ENCODE measurements around the gene BACH1. TPM values are rescaled to one million over a fixed set of nuclear protein-coding genes. Genes with fewer than 3 reads are reported as not detected.

Gene BACH1
- total RNA-seq, 1 donor from 2014 or later = 152 TPM

- no peaks in the 10 kb centered on the region for H3K4me1 Mint-ChIP-seq
- H3K4me3 Mint-ChIP-seq = no peak overlapping the region
- ChIA-PET CTCF (interaction anchor here (1.1 kb wide), 1 partner anchor 11 kb away, joined by 3 read pairs; no protein-coding TSS in a partner anchor), POLR2A (no interaction called here)
- peaks cover 2% of the 10 kb centered on the region for H3K36me3 Mint-ChIP-seq (ENCODE audit: low read depth)
- TF ChIP-seq, protein P1, sequence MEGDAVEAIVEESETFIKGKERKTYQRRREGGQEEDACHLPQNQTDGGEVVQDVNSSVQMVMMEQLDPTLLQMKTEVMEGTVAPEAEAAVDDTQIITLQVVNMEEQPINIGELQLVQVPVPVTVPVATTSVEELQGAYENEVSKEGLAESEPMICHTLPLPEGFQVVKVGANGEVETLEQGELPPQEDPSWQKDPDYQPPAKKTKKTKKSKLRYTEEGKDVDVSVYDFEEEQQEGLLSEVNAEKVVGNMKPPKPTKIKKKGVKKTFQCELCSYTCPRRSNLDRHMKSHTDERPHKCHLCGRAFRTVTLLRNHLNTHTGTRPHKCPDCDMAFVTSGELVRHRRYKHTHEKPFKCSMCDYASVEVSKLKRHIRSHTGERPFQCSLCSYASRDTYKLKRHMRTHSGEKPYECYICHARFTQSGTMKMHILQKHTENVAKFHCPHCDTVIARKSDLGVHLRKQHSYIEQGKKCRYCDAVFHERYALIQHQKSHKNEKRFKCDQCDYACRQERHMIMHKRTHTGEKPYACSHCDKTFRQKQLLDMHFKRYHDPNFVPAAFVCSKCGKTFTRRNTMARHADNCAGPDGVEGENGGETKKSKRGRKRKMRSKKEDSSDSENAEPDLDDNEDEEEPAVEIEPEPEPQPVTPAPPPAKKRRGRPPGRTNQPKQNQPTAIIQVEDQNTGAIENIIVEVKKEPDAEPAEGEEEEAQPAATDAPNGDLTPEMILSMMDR (IDR thresholded peaks at IDR 0.05) = no peak
- DNase-seq (no peak), ATAC-seq (ENCODE audit: low read depth) (no peak)
- intact Hi-C loops (cut with micrococcal nuclease) = no loop called here
- H3K27me3 Mint-ChIP-seq = no peaks in the 10 kb centered on the region
- no peaks in the 10 kb centered on the region for H3K9me3 Mint-ChIP-seq
- H3K27ac Mint-ChIP-seq = no peak overlapping the region
These were observed 83.4 kb downstream of the BACH1 start for GRCh38 chr21:29382030-29382654.

DNA sequence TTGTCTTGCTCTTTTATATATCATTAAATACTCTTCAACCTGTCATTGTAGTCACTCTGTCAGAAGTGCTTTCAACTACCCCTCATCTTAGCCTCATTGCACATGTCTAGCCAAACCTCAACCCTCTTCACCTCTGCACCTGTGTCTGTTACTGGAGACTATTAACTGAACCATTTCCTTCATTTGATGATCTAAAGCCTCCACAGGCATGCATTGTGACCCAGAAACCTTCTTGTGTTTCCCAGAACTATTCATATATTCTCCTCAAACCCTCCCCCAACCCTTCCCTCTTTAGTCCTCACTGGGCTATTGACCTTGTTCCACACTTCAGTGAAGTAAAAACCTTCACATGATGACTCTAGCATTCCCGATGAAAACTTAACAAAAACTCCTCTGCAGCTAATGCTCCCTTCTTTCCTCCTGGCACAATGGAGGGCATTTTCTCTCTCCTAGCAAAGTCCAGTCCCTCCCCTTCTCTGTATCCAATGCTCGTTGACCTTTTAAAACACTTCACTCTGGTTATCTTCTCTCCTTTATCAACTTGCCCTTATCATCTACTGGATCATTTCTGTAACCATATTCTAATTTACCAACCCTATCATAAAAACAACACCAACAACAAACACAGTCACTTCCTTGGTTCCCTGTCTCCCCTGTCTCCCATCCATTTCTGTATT is 86.1 kb downstream of the BACH1 start:
- no peak for DNase-seq
- ChIA-PET POLR2A (no interaction called here), CTCF (no interaction called here)
- Mint-ChIP-seq H3K4me3 (no peak overlapping the region), H3K27ac (no peak overlapping the region), H3K27me3 (no peaks in the 10 kb centered on the region), H3K36me3 (ENCODE audit: low read depth) (no peaks in the 10 kb centered on the region), H3K4me1 (no peaks in the 10 kb centered on the region), H3K9me3 (no peaks in the 10 kb centered on the region)
- no peak for ATAC-seq (ENCODE audit: low read depth)
- intact Hi-C loops (cut with micrococcal nuclease) = no loop called here
- TF ChIP-seq, protein P1 (IDR thresholded peaks at IDR 0.05) = no peak

DNA sequence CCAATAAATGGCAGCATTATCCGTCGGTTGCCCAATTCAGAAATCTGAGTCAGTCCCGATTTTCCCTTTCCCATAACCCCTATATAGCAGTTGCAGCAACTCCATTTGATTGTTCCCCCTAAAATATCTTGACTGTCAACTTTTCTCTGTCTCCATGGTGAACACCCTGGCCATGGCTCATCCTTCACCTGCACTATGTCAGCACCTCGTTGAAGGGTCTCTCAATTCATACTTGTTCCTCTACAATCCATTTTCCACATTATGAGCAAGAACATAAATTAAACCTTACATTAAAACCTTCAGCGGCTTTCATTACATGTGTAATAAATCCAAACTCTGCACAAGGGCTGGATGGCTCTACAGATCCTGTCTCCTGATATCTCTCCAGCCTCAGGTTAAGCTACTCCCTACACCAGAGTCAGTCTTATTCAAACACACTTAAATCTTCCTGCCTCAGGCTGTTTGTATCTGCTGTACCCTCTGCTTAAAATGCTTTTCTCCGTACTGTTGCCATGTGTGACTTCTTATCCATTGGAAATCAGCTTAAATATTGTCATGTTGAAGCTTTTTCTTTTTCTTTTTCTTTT is 87.3 kb downstream of the BACH1 start:
- H3K4me1 Mint-ChIP-seq = no peaks in the 10 kb centered on the region
- H3K36me3 Mint-ChIP-seq (ENCODE audit: low read depth) = no peaks in the 10 kb centered on the region
- ATAC-seq (ENCODE audit: low read depth) (no peak), DNase-seq (no peak)
- H3K9me3 Mint-ChIP-seq = no peaks in the 10 kb centered on the region
- intact Hi-C loops (cut with micrococcal nuclease) = no loop called here
- no peaks in the 10 kb centered on the region for H3K27me3 Mint-ChIP-seq
- ChIA-PET CTCF (no interaction called here), POLR2A (no interaction called here)
- no peak overlapping the region for H3K27ac Mint-ChIP-seq
- H3K4me3 Mint-ChIP-seq = no peak overlapping the region
- TF ChIP-seq, protein P1 (IDR thresholded peaks at IDR 0.05) = no peak

GRCh38 chr21:29386803-29387202 is 88.1 kb downstream of the BACH1 start:
- TF ChIP-seq, protein P1 (IDR thresholded peaks at IDR 0.05) = no peak
- ChIA-PET POLR2A (no interaction called here), CTCF (no interaction called here)
- Mint-ChIP-seq H3K4me1 (no peaks in the 10 kb centered on the region), H3K27ac (no peak overlapping the region), H3K4me3 (no peak overlapping the region), H3K9me3 (no peaks in the 10 kb centered on the region), H3K27me3 (no peaks in the 10 kb centered on the region), H3K36me3 (ENCODE audit: low read depth) (peaks cover 4% of the 10 kb centered on the region)
- ATAC-seq (ENCODE audit: low read depth) = no peak
- intact Hi-C loops (cut with micrococcal nuclease) = no loop called here
- no peak for DNase-seq

DNA sequence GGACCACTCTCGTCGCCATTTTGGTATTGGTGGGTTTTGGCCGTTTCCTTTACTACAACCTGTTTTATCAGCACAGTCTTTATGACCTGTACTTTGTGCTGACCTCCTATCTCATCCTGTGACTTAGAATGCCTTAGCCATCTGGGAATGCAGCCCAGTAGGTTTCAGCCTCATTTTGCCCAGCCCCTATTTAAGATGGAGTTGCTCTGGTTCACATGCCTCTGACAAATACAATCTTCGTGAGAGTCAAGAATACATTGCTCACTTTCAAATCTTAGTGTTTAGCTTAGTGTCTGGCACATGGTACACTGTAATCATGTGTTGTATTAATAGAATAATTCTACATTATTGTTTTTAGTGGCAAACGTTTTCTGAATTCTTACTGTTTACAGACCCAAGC is 88.9 kb downstream of the BACH1 start:
- CTCF ChIA-PET = no interaction called here
- Mint-ChIP-seq H3K27me3 (no peaks in the 10 kb centered on the region), H3K27ac (no peak overlapping the region), H3K36me3 (ENCODE audit: low read depth) (peaks cover 4% of the 10 kb centered on the region), H3K9me3 (no peaks in the 10 kb centered on the region), H3K4me1 (no peaks in the 10 kb centered on the region), H3K4me3 (no peak overlapping the region)
- TF ChIP-seq, protein P1 (IDR thresholded peaks at IDR 0.05) = no peak
- no peak for ATAC-seq (ENCODE audit: low read depth)
- DNase-seq = no peak
- intact Hi-C loops (cut with micrococcal nuclease) = no loop called here
- POLR2A ChIA-PET = no interaction called here

Measured in activated B cell treated with CpG ODN at 0.5 μM for 24 hours (primary cell).